GM19043 (cell line): ENCODE data around the gene CNST.
"Not testable (repeated sequence)": the region's sequence is repeated elsewhere in the genome, so short reads cannot be mapped to it uniquely, and the experiment has no call there.

ENCODE experiments used
- ATAC-seq: cut with Tn5 transposase; IDR thresholded peaks from one replicate; pipeline ENCODE4 v1.9.1; 2021; ENCODE audit warnings: low read depth; ENCODE audit not compliant: unreplicated experiment

Gene CNST

GRCh38 chr1:246558041-246558440, 8.2 kb upstream of the CNST start:
- ATAC-seq = no peak

GRCh38 chr1:246559310-246559709, 6.9 kb upstream of the CNST start:
- ATAC-seq = no peak

GRCh38 chr1:246560833-246561232, 5.4 kb upstream of the CNST start:
- ATAC-seq = not testable (repeated sequence)

GRCh38 chr1:246564839-246565750, 1.2 kb upstream of the CNST start:
- no peak for ATAC-seq

GRCh38 chr1:246565751-246566127, 517 bp upstream of the CNST start:
- peak; percentile 1 for ATAC-seq

- ATAC-seq = peak; percentile 8
Observed at GRCh38 chr1:246566813-246567645, 773 bp downstream of the CNST start.

GRCh38 chr1:246567646-246568235, 1.5 kb downstream of the CNST start:
- ATAC-seq = no peak

GRCh38 chr1:246569248-246570238, 3.3 kb downstream of the CNST start:
- ATAC-seq = no peak

GRCh38 chr1:246571309-246571708, 5.1 kb downstream of the CNST start:
- ATAC-seq = not testable (repeated sequence)

- no peak for ATAC-seq
Observed at GRCh38 chr1:246571953-246572352, 5.7 kb downstream of the CNST start.

GRCh38 chr1:246572785-246573184, 6.5 kb downstream of the CNST start:
- no peak for ATAC-seq

GRCh38 chr1:246573491-246573890, 7.2 kb downstream of the CNST start:
- ATAC-seq = no peak

GRCh38 chr1:246576709-246577032, 10.4 kb downstream of the CNST start:
- ATAC-seq = no peak

- no peak for ATAC-seq
Observed at GRCh38 chr1:246577082-246577719, 10.9 kb downstream of the CNST start.

- ATAC-seq = no peak
Observed at GRCh38 chr1:246577720-246578106, 11.5 kb downstream of the CNST start.

- peak; percentile 66 for ATAC-seq
Observed at GRCh38 chr1:246579818-246580217, 13.6 kb downstream of the CNST start.

- no peak for ATAC-seq
Observed at GRCh38 chr1:246580497-246581370, 14.5 kb downstream of the CNST start.

GRCh38 chr1:246582301-246583055, 16.2 kb downstream of the CNST start:
- ATAC-seq = no peak
